ENCODE measurements around the gene ORAI3. TPM values are rescaled to one million over a fixed set of nuclear protein-coding genes. Genes with fewer than 3 reads are reported as not detected.

The ORAI3 gene
- total RNA-seq, 4 donors from 2014 or later: 25.7 to 41.0 (median 32.7) TPM

DNA sequence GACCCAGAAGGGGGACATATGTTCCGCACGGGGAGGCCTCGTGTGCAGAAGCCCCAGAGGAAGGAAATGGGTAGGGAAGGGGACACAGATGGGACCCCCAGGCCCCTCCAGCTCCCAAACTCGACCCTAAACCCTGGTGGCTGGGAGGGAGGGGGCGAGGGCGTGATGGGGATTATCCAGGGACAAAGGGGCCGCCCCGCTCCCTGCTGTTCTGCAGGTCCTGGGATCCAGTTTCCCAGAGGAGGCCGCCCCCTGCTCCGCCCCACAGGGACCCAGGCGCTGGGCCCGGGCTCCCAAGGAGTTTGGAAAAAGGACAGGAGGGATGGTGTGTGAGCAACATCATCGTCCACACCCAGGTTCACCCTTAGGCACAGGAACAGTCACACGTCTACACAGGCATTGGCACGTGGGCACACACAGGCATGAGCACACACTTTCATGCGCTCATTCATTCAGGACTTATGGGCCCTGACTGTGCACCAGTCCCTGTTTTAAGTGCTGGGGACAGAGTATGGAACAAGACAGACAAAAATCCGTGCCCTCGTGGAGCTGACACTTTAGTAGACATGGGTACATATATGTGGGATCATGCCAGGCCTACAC is 38.3 kb upstream of the ORAI3 start:
- no peak overlapping the region for H3K27ac ChIP-seq
- TF ChIP-seq POLR2A (IDR thresholded peaks at IDR 0.05) (no peak), EP300 (IDR thresholded peaks at IDR 0.05) (no peak), POLR2AphosphoS5 (IDR thresholded peaks at IDR 0.05) (no peak), CTCF (IDR thresholded peaks at IDR 0.05) (no peak)
- WGBS: 22% methylated on average over 13 of the region's 18 CpGs
- no peak overlapping the region for H3K4me3 ChIP-seq
- no peaks in the 10 kb centered on the region for H3K9me3 ChIP-seq
- no peak for DNase-seq (ENCODE audit: low spot score in 2 of 2)
- H3K27me3 ChIP-seq: no peaks in the 10 kb centered on the region
- H3K4me1 ChIP-seq: peaks cover 5% of the 10 kb centered on the region
- H3K36me3 ChIP-seq: no peaks in the 10 kb centered on the region

- no peak for DNase-seq (ENCODE audit: low spot score in 2 of 2)
- no peak overlapping the region for H3K27ac ChIP-seq
- no peak overlapping the region for H3K4me3 ChIP-seq
- H3K27me3 ChIP-seq: no peaks in the 10 kb centered on the region
- peaks cover 5% of the 10 kb centered on the region for H3K4me1 ChIP-seq
- TF ChIP-seq POLR2AphosphoS5 (IDR thresholded peaks at IDR 0.05): no peak
- TF ChIP-seq CTCF (IDR thresholded peaks at IDR 0.05): no peak
- no peak for TF ChIP-seq POLR2A (IDR thresholded peaks at IDR 0.05)
- no peak for TF ChIP-seq EP300 (IDR thresholded peaks at IDR 0.05)
- H3K36me3 ChIP-seq: no peaks in the 10 kb centered on the region
- 91% methylated on average over 6 of the region's 6 CpGs for WGBS
- H3K9me3 ChIP-seq: no peaks in the 10 kb centered on the region
Observed at GRCh38 chr16:30912794-30913412, 36.0 kb upstream of the ORAI3 start.

GRCh38 chr16:30914830-30915229 is 34.0 kb upstream of the ORAI3 start:
- Histone ChIP-seq H3K4me3 (no peak overlapping the region), H3K27me3 (no peaks in the 10 kb centered on the region), H3K4me1 (peaks cover 5% of the 10 kb centered on the region), H3K27ac (no peak overlapping the region), H3K9me3 (no peaks in the 10 kb centered on the region), H3K36me3 (no peaks in the 10 kb centered on the region)
- DNase-seq (ENCODE audit: low spot score in 2 of 2): no peak
- 77% methylated on average over 3 of the region's 3 CpGs for WGBS
- TF ChIP-seq POLR2A (IDR thresholded peaks at IDR 0.05): no peak
- TF ChIP-seq CTCF (IDR thresholded peaks at IDR 0.05): no peak
- TF ChIP-seq EP300 (IDR thresholded peaks at IDR 0.05): no peak
- TF ChIP-seq POLR2AphosphoS5 (IDR thresholded peaks at IDR 0.05): no peak

GRCh38 chr16:30918614-30919013 is 30.3 kb upstream of the ORAI3 start:
- no peak overlapping the region for H3K4me3 ChIP-seq
- no peaks in the 10 kb centered on the region for H3K36me3 ChIP-seq
- no peaks in the 10 kb centered on the region for H3K9me3 ChIP-seq
- 84% methylated on average over 1 of the region's 1 CpG for WGBS
- no peak overlapping the region for H3K27ac ChIP-seq
- no peak for DNase-seq (ENCODE audit: low spot score in 2 of 2)
- no peaks in the 10 kb centered on the region for H3K27me3 ChIP-seq
- peaks cover 8% of the 10 kb centered on the region for H3K4me1 ChIP-seq
- no peak for TF ChIP-seq POLR2AphosphoS5 (IDR thresholded peaks at IDR 0.05)
- no peak for TF ChIP-seq POLR2A (IDR thresholded peaks at IDR 0.05)
- no peak for TF ChIP-seq CTCF (IDR thresholded peaks at IDR 0.05)
- no peak for TF ChIP-seq EP300 (IDR thresholded peaks at IDR 0.05)

GRCh38 chr16:30920891-30921290 is 28.0 kb upstream of the ORAI3 start:
- Histone ChIP-seq H3K36me3 (peaks cover 3% of the 10 kb centered on the region), H3K27ac (no peak overlapping the region), H3K4me3 (no peak overlapping the region), H3K4me1 (peaks cover 26% of the 10 kb centered on the region), H3K27me3 (no peaks in the 10 kb centered on the region), H3K9me3 (no peaks in the 10 kb centered on the region)
- TF ChIP-seq EP300 (IDR thresholded peaks at IDR 0.05): no peak
- no peak for TF ChIP-seq POLR2A (IDR thresholded peaks at IDR 0.05)
- no peak for TF ChIP-seq POLR2AphosphoS5 (IDR thresholded peaks at IDR 0.05)
- TF ChIP-seq CTCF (IDR thresholded peaks at IDR 0.05): no peak
- 75% methylated on average over 2 of the region's 2 CpGs for WGBS
- no peak for DNase-seq (ENCODE audit: low spot score in 2 of 2)
